ENCODE data around the gene RASGRP2.

The RASGRP2 gene

GRCh38 chr11:64731601-64732000, 12.3 kb downstream of the RASGRP2 start:
- Histone ChIP-seq H3K27me3 (ENCODE audit: insufficient read depth, low read length) (peaks cover 2% of the 10 kb centered on the region), H3K4me1 (ENCODE audit: insufficient read depth, low read length) (peaks cover 1% of the 10 kb centered on the region), H2AFZ (ENCODE audit: low read depth, low read length) (no peak overlapping the region), H3K4me3 (ENCODE audit: low read length) (no peak overlapping the region), H3K9me3 (ENCODE audit: low read length) (no peaks in the 10 kb centered on the region), H3K36me3 (ENCODE audit: insufficient read depth, low read length) (no peaks in the 10 kb centered on the region)

GRCh38 chr11:64729851-64730382, 14.0 kb downstream of the RASGRP2 start:
- Histone ChIP-seq H3K4me1 (ENCODE audit: insufficient read depth, low read length) (peaks cover 18% of the 10 kb centered on the region), H3K36me3 (ENCODE audit: insufficient read depth, low read length) (no peaks in the 10 kb centered on the region), H3K4me3 (ENCODE audit: low read length) (no peak overlapping the region), H3K9me3 (ENCODE audit: low read length) (no peaks in the 10 kb centered on the region), H2AFZ (ENCODE audit: low read depth, low read length) (no peak overlapping the region), H3K27me3 (ENCODE audit: insufficient read depth, low read length) (peaks cover 1% of the 10 kb centered on the region)

GRCh38 chr11:64728757-64729365, 15.1 kb downstream of the RASGRP2 start:
- H3K27me3 ChIP-seq (ENCODE audit: insufficient read depth, low read length): no peaks in the 10 kb centered on the region
- no peak overlapping the region for H2AFZ ChIP-seq (ENCODE audit: low read depth, low read length)

GRCh38 chr11:64726867-64727530, 16.9 kb downstream of the RASGRP2 start:
- no peak overlapping the region for H3K4me3 ChIP-seq (ENCODE audit: low read length)
- peaks cover 3% of the 10 kb centered on the region for H3K27me3 ChIP-seq (ENCODE audit: insufficient read depth, low read length)
- H2AFZ ChIP-seq (ENCODE audit: low read depth, low read length): no peak overlapping the region
- no peaks in the 10 kb centered on the region for H3K36me3 ChIP-seq (ENCODE audit: insufficient read depth, low read length)
- peaks cover 36% of the 10 kb centered on the region for H3K4me1 ChIP-seq (ENCODE audit: insufficient read depth, low read length)
- no peaks in the 10 kb centered on the region for H3K9me3 ChIP-seq (ENCODE audit: low read length)

More at GRCh38 chr11:64728757-64729365, 15.1 kb downstream of the RASGRP2 start:
- Histone ChIP-seq H3K4me1 (ENCODE audit: insufficient read depth, low read length) (peaks cover 28% of the 10 kb centered on the region), H3K9me3 (ENCODE audit: low read length) (no peaks in the 10 kb centered on the region), H3K36me3 (ENCODE audit: insufficient read depth, low read length) (no peaks in the 10 kb centered on the region), H3K4me3 (ENCODE audit: low read length) (no peak overlapping the region)

- no peaks in the 10 kb centered on the region for H3K36me3 ChIP-seq (ENCODE audit: insufficient read depth, low read length)
- peaks cover 43% of the 10 kb centered on the region for H3K4me1 ChIP-seq (ENCODE audit: insufficient read depth, low read length)
- H2AFZ ChIP-seq (ENCODE audit: low read depth, low read length): peak overlapping the region; percentile 53
- H3K4me3 ChIP-seq (ENCODE audit: low read length): peak overlapping the region; percentile 18
- H3K9me3 ChIP-seq (ENCODE audit: low read length): no peaks in the 10 kb centered on the region
- peaks cover 4% of the 10 kb centered on the region for H3K27me3 ChIP-seq (ENCODE audit: insufficient read depth, low read length)
Observed at GRCh38 chr11:64726211-64726641, 17.7 kb downstream of the RASGRP2 start.

- H3K4me1 ChIP-seq (ENCODE audit: insufficient read depth, low read length): peaks cover 43% of the 10 kb centered on the region
- no peak overlapping the region for H3K4me3 ChIP-seq (ENCODE audit: low read length)
- peaks cover 4% of the 10 kb centered on the region for H3K27me3 ChIP-seq (ENCODE audit: insufficient read depth, low read length)
Observed at GRCh38 chr11:64724863-64725532, 18.9 kb downstream of the RASGRP2 start.

GRCh38 chr11:64723907-64724862, 19.8 kb downstream of the RASGRP2 start:
- no peak overlapping the region for H2AFZ ChIP-seq (ENCODE audit: low read depth, low read length)

More at GRCh38 chr11:64724863-64725532, 18.9 kb downstream of the RASGRP2 start:
- Histone ChIP-seq H3K36me3 (ENCODE audit: insufficient read depth, low read length) (no peaks in the 10 kb centered on the region), H3K9me3 (ENCODE audit: low read length) (no peaks in the 10 kb centered on the region), H2AFZ (ENCODE audit: low read depth, low read length) (no peak overlapping the region)

GRCh38 chr11:64723117-64723906, 20.6 kb downstream of the RASGRP2 start, which contains the start of gene NRXN2:
NRXN2 (minus strand) TSS chr11:64723197; CDS start chr11:64713699, 9,498 bp downstream.
- peaks cover 43% of the 10 kb centered on the region for H3K4me1 ChIP-seq (ENCODE audit: insufficient read depth, low read length)
- no peaks in the 10 kb centered on the region for H3K36me3 ChIP-seq (ENCODE audit: insufficient read depth, low read length)
- H2AFZ ChIP-seq (ENCODE audit: low read depth, low read length): peak within 1 kb of the TSS; percentile 74
- H3K4me3 ChIP-seq (ENCODE audit: low read length): peak within 1 kb of the TSS; percentile 52
- peaks cover 4% of the 10 kb centered on the region for H3K27me3 ChIP-seq (ENCODE audit: insufficient read depth, low read length)
- no peaks in the 10 kb centered on the region for H3K9me3 ChIP-seq (ENCODE audit: low read length)

More at GRCh38 chr11:64723907-64724862, 19.8 kb downstream of the RASGRP2 start:
- peaks cover 4% of the 10 kb centered on the region for H3K27me3 ChIP-seq (ENCODE audit: insufficient read depth, low read length)
- peaks cover 43% of the 10 kb centered on the region for H3K4me1 ChIP-seq (ENCODE audit: insufficient read depth, low read length)
- no peak overlapping the region for H3K4me3 ChIP-seq (ENCODE audit: low read length)
- H3K36me3 ChIP-seq (ENCODE audit: insufficient read depth, low read length): no peaks in the 10 kb centered on the region
- no peaks in the 10 kb centered on the region for H3K9me3 ChIP-seq (ENCODE audit: low read length)

- Histone ChIP-seq H2AFZ (ENCODE audit: low read depth, low read length) (no peak overlapping the region), H3K9me3 (ENCODE audit: low read length) (no peaks in the 10 kb centered on the region), H3K4me1 (ENCODE audit: insufficient read depth, low read length) (peaks cover 46% of the 10 kb centered on the region), H3K27me3 (ENCODE audit: insufficient read depth, low read length) (peaks cover 4% of the 10 kb centered on the region), H3K4me3 (ENCODE audit: low read length) (peak overlapping the region; percentile 52), H3K36me3 (ENCODE audit: insufficient read depth, low read length) (no peaks in the 10 kb centered on the region)
Observed at GRCh38 chr11:64722141-64723065, 21.5 kb downstream of the RASGRP2 start.

- Histone ChIP-seq H3K36me3 (ENCODE audit: insufficient read depth, low read length) (no peaks in the 10 kb centered on the region), H3K4me1 (ENCODE audit: insufficient read depth, low read length) (peaks cover 53% of the 10 kb centered on the region), H2AFZ (ENCODE audit: low read depth, low read length) (no peak overlapping the region), H3K9me3 (ENCODE audit: low read length) (no peaks in the 10 kb centered on the region), H3K4me3 (ENCODE audit: low read length) (no peak overlapping the region), H3K27me3 (ENCODE audit: insufficient read depth, low read length) (peaks cover 4% of the 10 kb centered on the region)
Observed at GRCh38 chr11:64721359-64721699, 22.6 kb downstream of the RASGRP2 start.
